COR-L47 (cell line): ENCODE results near the gene GBA2.
A peak's percentile ranks its signal among the peaks of the same experiment; 100 is the strongest.

Experiments used
- DNase-seq: peaks from one replicate; lab custom pipeline; 2025; lab: John Stamatoyannopoulos, UW

GBA2 gene

GRCh38 chr9:35748858-35749514 lies at the start of gene GBA2, which contains the start of gene RGP1:
Gene GBA2, minus strand, starts transcription at chr9:35749228. Its CDS starts 524 bp downstream, at chr9:35748704.
Gene RGP1, plus strand, starts transcription at chr9:35749287. Its CDS starts 469 bp downstream, at chr9:35749756.
- DNase-seq = peak; percentile 74

GRCh38 chr9:35797311-35798109 lies 48.5 kb upstream of the GBA2 start:
- DNase-seq = no peak

- no peak for DNase-seq
These were observed 46.7 kb upstream of the GBA2 start for GRCh38 chr9:35795695-35796094.

GRCh38 chr9:35793461-35793860 lies 44.4 kb upstream of the GBA2 start:
- no peak for DNase-seq

GRCh38 chr9:35792826-35793225 lies 43.8 kb upstream of the GBA2 start:
- DNase-seq = no peak

GRCh38 chr9:35792024-35792813 lies 43.2 kb upstream of the GBA2 start:
- DNase-seq = no peak

GRCh38 chr9:35791297-35791921 lies 42.4 kb upstream of the GBA2 start, which contains the start of gene NPR2:
Gene NPR2, plus strand, starts transcription at chr9:35791591. Its CDS starts 818 bp downstream, at chr9:35792409.
- no peak for DNase-seq

GRCh38 chr9:35790385-35791296 lies 41.6 kb upstream of the GBA2 start:
- DNase-seq = peak; percentile 56

GRCh38 chr9:35790025-35790384 lies 41.0 kb upstream of the GBA2 start:
- DNase-seq = no peak

- DNase-seq = no peak
These were observed 40.5 kb upstream of the GBA2 start for GRCh38 chr9:35789541-35789940.

- no peak for DNase-seq
These were observed 34.4 kb upstream of the GBA2 start for GRCh38 chr9:35783418-35783817.

GRCh38 chr9:35781066-35781465 lies 32.0 kb upstream of the GBA2 start:
- DNase-seq = no peak

GRCh38 chr9:35778496-35778895 lies 29.5 kb upstream of the GBA2 start:
- DNase-seq = no peak

- peak; percentile 66 for DNase-seq
These were observed 27.0 kb upstream of the GBA2 start for GRCh38 chr9:35776018-35776417.

GRCh38 chr9:35774907-35775635 lies 26.0 kb upstream of the GBA2 start:
- peak; percentile 24 for DNase-seq

- peak; percentile 31 for DNase-seq
These were observed 22.9 kb upstream of the GBA2 start for GRCh38 chr9:35771943-35772342.

GRCh38 chr9:35771534-35771933 lies 22.5 kb upstream of the GBA2 start:
- peak; percentile 89 for DNase-seq

- no peak for DNase-seq
These were observed 22.0 kb upstream of the GBA2 start for GRCh38 chr9:35771075-35771433.

GRCh38 chr9:35769763-35770162 lies 20.7 kb upstream of the GBA2 start:
- no peak for DNase-seq

- DNase-seq = no peak
These were observed 18.4 kb upstream of the GBA2 start for GRCh38 chr9:35767458-35767857.
